Putamen (tissue), 1 donor: ENCODE results near the gene EXD3.
"Not testable (repeated sequence)": the region's sequence is repeated elsewhere in the genome, so short reads cannot be mapped to it uniquely, and the experiment has no call there.

Experiments
- DNase-seq: peaks from one replicate; pipeline ENCODE4 v3.0.0-alpha.2; 2016; ENCODE audit warnings: low spot score

Gene EXD3

DNA sequence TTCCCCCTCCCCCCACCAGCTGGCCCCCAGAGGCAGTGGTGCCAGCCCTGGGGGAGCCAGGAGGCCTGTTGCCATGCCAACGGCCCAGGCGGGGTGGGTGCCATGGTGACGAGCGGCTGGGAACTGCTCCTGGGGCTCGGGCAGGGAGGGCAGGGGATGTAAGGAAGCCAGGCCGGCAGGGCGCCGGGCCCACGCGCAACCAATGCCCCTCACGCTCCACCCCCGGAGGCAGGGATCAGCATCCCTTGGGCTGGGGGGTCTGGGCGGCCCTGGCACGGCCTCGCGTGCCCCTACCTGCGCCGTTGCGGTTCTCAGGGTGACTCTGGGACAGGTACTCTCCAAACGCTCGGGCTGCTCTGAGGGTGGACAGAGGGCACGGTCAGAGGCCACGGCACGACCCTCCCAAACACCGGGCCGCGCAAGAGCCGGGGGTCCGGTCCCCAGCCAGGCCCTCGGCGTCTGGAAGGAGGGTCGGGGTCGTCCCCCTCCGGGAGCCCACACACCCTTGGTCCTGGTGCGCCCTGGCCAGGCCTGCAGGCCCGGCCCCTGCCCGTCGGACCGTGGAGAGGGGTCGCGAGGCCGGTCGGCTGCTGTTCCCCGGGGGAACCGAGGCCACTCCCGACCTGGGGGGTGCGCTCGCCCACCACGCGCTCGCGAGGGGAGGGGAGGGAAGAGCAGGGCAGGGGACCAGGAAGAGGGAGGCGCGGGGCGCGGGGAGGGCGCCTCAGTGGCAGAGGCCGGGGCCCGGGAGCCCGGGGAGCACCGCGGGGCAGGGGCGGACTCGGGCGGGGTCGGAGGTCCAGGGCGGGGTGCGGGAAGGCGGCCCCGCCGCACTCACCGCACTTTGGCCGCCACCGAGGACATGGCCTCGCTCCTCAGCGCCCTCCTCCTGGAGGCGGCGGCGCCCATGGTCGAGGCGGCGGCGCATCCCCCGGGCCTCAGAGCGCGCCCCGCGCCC is 35.5 kb upstream of the EXD3 start:
- DNase-seq, result peak; percentile 78

- DNase-seq, result no peak
Observed at GRCh38 chr9:137457406-137458193, 34.6 kb upstream of the EXD3 start.

DNA sequence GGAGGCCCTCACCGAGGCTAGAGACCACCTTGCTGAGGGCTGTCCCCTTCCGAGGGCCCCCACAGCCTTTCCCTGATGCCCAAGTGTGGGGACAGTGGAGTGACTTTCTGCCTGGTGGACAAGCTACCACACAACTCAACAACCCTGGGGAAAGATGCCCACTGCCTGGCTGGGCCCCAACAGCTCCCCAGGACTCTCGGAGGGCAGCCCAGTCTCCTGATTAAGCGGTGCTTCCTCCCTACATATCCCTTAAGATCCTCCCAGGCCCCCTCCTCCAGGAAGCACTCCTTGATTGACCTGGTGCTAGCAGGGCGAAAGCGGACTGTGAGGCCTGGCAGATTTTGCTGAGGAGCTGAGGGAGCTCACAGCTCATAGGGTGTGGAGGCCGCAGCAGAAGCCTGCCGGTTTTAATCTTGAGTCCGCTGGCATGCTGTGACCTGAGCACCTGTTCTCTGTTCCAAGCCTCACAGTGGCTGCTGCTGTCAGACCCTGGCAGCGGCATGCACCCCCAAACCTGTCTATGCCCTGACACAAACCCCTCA is 34.0 kb upstream of the EXD3 start:
- DNase-seq, result no peak

- DNase-seq, result no peak
Observed at GRCh38 chr9:137456061-137456863, 33.3 kb upstream of the EXD3 start.

DNA sequence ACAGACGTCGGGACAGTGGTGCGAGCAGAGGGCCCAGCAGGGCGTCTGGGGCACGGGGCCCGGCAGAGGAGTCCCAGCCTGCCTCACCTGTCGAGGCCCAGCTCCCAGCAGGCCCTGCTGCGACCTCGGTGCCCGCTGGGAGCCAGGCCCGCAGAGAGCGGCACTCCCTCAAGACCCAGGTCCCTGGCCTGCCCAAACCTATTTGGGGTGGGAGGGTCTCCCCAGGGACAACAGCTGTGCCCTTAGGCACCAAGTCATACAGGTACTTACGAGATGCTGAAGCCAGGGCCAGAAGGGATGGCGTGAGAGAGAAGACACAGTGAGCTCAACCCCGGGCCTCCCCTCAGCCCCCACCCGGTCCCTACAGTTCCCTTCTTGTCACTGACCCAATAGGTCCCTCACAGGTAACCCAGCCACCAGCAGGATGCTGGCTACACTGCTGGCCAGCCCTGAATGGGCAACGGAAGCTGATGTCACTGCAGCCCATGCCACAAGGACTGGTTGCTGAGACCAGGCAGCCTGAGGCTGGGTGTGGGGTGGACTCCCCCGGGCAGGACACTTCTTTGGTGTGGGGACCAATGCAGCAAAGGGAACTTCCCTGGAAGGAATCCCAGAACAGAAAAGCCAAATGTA is 32.5 kb upstream of the EXD3 start:
- no peak for DNase-seq

DNA sequence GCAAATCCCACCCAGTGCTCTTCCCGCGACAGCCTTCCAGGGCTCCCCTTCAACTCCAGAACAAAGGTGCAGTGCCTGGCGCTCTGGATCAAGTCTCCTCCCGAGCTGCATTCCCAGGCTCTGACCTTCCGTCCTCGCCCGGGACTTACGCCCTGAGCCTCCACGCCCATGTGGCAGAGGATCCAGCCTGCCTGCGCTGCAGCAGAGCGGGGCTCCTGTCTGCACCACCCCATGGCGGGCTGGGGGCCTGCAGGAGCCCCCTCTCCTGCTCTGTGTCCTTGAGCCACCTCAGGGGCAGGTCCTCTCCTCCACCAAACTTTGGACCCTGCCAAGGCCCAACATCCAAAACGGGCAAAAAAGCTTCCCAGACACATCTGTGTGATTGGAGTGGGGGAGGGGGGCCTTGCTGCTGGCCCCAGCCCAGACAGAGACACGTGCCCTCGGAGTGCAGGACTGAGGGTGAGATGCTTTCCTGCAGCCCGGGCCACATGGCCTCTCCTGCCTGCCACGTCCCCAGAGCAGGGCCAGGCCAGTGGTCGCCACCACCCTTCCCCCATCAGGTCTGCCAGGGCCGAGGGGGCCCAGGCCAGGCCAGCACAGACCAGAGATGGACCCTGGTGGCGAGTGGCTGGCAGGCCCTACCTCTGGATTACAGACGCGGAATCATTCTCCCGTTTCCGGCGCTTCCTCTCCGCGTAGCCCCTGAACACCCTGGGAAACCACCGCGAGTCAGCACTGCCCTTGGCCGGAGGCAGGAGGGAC is 31.8 kb upstream of the EXD3 start:
- no peak for DNase-seq

- DNase-seq, result no peak
Observed at GRCh38 chr9:137454145-137454596, 31.2 kb upstream of the EXD3 start.

DNA sequence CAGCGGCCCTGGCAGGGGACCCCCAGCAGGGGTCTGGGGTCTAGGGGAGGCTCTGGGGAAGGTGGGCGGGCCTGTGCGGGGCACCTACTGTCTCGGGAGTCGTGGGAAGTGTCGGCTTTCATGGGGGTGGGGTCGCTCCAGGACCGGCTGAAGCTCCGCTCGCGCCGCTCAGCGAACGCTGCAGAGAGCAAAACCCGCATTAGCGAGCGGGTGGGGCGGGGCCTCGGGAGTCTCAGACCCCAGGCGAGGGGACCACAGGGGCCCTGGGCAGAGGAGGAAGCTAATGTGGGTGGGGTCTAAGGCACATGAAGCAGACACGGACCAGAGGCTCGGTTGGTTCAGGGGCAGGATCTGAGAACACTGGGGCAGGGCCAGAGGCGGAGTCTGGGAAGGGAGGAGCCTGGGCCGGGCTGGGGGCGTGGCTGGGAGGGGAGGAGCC is 30.7 kb upstream of the EXD3 start:
- no peak for DNase-seq

- DNase-seq, result no peak
Observed at GRCh38 chr9:137452761-137453642, 30.0 kb upstream of the EXD3 start.

DNA sequence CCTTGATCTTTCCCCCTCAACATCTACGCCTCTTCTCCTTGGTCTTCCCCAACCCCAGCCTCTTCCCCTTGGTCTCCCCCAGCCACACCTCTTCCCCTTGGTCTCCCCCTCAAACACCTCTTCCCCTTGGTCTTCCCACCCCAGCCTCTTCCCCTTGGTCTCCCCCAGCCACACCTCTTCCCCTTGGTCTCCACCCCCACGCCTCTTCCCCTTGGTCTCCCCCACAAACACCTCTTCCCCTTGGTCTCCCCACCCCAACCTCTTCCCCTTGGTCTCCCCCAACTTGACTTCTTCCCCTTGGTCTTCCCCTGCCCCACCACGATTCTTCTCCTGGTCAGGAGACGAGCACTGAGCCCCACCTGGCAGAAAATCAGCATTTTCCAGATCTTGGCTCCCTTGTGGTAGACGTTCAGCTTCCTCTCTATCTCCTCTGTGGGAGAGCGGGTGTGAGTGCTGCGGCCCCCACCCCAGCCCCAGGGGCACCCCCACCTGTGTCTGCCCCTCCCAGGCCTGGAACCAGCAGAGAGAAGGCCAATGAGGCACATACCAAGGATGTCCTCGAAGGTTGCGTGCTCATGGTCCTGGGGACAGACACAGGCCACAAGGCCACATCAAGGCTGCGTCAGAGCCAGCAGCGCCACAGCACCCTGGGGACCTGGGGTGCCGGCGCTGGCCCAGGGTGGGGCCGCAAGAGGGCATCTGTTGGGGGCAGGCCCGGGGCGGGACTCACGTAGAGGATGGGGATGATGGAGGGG is 29.2 kb upstream of the EXD3 start:
- DNase-seq, result no peak

- DNase-seq, result not testable (repeated sequence)
Observed at GRCh38 chr9:137451264-137452005, 28.5 kb upstream of the EXD3 start.

DNA sequence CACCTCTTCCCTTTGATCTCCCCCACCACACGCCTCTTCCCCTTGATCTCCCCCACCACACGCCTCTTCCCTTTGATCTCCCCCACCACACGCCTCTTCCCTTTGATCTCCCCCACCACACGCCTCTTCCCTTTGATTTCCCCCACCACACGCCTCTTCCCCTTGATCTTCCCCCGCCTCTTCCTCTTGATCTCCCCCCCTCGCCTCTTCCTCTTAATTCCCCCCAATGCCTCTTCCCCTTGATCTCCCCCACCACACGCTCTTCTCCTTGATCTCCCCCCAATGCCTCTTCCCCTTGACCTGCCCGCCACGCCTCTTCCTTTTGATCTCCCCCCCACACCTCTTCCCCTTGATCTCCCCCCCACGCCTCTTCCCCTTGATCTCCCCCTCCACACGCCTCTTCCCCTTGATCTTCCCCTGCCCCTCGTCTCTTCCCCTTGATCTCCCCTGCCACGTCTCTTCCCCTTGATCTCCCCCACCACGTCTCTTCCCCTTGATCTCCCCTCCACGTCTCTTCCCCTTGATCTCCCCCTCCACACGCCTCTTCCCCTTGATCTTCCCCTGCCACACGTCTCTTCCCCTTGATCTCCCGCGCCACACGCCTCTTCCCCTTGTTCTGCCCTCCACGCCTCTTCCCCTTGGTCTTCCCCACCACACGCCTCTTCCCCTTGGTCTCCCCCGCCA is 27.7 kb upstream of the EXD3 start:
- not testable (repeated sequence) for DNase-seq

DNA sequence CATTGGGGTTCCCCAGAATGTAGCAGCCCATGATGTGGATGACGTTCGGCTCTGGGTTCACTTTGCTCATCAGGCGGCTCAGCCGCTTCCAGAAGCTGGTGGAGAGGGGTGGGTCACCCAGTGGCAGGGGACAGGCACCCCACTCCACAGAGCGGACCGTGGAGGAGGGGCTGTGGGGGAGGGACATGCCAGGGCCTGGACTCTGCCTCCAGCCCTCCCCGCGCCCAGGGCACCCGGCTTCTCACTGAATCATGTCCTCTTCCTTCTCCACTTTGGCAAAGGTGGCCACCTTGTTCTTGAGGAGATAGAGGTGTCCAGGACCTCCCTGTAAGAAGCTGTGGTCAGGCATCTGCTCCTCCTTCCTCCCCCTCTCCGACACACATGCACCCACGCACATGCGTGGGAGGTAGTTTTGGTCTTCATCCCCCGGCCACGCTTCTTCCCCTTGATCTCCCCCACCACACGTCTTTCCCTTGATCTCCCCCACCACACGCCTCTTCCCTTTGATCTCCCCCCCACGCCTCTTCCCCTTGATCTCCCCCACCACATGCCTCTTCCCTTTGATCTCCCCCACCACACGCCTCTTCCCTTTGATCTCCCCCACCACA is 27.1 kb upstream of the EXD3 start:
- DNase-seq, result no peak

DNA sequence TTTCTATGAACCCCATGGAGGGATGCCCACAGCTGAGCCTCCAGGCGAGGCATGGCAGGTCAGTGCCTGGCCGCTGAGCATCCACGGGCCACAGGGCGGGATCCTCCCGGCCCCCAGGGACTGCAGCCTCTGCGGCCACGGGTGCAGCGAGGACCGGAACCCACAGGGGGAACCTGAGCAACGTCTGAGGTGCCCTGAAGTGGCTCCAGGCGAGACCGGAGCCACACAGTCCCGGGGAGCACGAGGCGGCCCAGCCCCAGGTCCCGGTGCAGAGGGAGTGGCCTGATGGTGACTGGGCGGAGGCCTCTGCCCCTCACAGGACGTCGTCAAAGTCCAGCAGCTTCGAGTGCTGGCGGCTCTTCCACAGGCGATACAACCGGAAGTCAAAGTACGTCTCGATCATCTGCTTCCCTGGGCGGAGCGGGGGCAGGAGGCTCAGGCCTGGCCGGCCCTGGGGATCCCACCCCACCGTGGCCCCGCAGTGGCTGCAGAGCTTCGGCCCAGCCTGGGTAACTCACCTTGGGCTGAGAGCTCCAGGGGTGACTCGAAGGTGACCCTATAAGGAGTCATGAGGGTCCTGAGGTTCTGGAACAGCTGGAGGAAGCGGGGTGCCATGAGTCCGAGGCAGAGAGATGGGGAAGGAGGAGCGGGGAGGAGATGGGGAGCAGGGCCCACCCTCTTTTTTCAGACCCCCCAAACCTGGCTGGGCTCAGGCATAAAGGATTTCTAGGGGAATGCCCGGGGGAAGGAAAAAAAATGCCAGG is 26.3 kb upstream of the EXD3 start:
- no peak for DNase-seq

- no peak for DNase-seq
Observed at GRCh38 chr9:137448602-137448962, 25.6 kb upstream of the EXD3 start.
